HFF-Myc (cell line): ENCODE data around the gene NEK3.
"Not testable (repeated sequence)": the region's sequence is repeated elsewhere in the genome, so short reads cannot be mapped to it uniquely, and the experiment has no call there.

Experiments
- DNase-seq: peaks from one replicate; pipeline ENCODE4 v3.0.0-alpha.2; 2011; ENCODE audit warnings: low read depth; ENCODE audit errors: extremely low read depth
- H3K4me3 ChIP-seq: replicated peaks from 2 replicates; pipeline ENCODE4 v1.5.1; 2011; ENCODE audit warnings: low read depth, mild to moderate bottlenecking, control low read depth, low read length
- TF ChIP-seq, protein P1 (sequence below): IDR thresholded peaks from 2 replicates; pipeline ENCODE4 v1.5.1; 2012; ENCODE audit warnings: mild to moderate bottlenecking, low read depth, low read length, control low read depth; ENCODE audit errors: missing control alignments

The NEK3 gene

GRCh38 chr13:52165411-52165810 lies 6.0 kb upstream of the NEK3 start:
- DNase-seq: no peak
- TF ChIP-seq, protein P1, sequence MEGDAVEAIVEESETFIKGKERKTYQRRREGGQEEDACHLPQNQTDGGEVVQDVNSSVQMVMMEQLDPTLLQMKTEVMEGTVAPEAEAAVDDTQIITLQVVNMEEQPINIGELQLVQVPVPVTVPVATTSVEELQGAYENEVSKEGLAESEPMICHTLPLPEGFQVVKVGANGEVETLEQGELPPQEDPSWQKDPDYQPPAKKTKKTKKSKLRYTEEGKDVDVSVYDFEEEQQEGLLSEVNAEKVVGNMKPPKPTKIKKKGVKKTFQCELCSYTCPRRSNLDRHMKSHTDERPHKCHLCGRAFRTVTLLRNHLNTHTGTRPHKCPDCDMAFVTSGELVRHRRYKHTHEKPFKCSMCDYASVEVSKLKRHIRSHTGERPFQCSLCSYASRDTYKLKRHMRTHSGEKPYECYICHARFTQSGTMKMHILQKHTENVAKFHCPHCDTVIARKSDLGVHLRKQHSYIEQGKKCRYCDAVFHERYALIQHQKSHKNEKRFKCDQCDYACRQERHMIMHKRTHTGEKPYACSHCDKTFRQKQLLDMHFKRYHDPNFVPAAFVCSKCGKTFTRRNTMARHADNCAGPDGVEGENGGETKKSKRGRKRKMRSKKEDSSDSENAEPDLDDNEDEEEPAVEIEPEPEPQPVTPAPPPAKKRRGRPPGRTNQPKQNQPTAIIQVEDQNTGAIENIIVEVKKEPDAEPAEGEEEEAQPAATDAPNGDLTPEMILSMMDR: no peak
- no peak overlapping the region for H3K4me3 ChIP-seq

- TF ChIP-seq, protein P1: no peak
- H3K4me3 ChIP-seq: no peak overlapping the region
- no peak for DNase-seq
Observed at GRCh38 chr13:52164989-52165388, 5.6 kb upstream of the NEK3 start.

DNA sequence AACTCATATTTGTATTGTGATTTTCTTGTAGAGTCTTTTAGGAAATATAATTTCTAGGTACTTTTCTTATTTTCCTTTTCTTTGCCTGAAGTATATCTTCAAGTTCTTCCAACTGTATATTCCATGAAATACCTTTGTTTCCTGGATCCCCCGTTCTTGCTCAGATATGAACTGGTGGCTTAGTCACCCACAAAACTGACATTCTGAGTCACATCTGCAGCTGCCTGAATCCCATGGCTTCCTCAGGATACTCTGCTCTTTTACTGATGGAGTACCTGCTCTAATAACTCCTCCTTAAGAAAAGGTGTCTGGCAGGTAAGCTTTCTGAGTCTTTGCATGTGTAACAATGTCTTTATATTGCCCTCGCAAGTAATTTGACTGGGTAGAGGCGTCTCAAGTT lies 4.5 kb upstream of the NEK3 start:
- not testable (repeated sequence) for DNase-seq, H3K4me3 ChIP-seq

GRCh38 chr13:52162279-52163101 lies 3.1 kb upstream of the NEK3 start:
- no peak for DNase-seq
- TF ChIP-seq, protein P1: no peak
- H3K4me3 ChIP-seq: no peak overlapping the region

DNA sequence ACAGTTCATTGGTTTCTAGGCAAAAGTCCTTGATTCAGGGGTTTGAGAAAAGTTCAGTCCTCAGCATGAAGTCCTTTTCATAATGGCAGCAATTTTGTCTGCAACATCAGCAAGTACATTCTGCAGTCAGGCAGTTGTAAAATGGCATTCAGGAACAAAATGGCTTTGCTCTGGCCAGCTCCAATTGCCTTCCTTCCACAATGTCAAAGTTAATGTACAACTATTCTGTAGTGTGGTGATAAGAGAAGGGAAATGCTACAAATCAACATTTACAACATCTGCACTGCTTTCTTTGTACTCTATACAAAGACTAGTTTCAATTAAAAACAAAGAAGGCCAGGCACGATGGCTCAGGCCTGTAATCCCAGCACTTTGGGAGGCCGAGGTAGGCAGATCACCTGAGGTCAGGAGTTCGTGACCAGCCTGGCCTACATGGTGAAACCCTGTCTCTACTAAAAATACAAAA lies 1.8 kb upstream of the NEK3 start:
- DNase-seq: no peak
- TF ChIP-seq, protein P1: no peak
- H3K4me3 ChIP-seq: no peak overlapping the region

DNA sequence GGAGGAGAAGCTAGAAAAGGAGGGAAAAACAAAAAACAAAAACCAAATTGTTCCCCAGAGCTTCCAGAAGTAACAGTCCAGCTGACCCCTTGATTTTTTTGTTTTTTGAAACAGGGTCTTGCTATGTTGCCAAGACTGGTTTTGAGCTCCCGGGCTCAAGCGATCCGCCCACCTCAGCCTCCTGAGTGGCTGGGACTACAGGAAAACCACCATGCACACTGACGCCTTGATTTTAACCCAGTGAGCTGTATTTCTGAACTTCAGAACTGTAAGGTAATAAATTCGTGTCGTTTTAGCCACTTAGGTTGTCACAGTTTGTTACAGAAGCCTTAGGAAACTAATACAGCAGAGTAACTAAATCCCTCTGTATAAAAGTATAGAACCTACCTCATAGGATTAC lies 1.1 kb upstream of the NEK3 start:
- DNase-seq: no peak
- TF ChIP-seq, protein P1: no peak
- H3K4me3 ChIP-seq: no peak overlapping the region

DNA sequence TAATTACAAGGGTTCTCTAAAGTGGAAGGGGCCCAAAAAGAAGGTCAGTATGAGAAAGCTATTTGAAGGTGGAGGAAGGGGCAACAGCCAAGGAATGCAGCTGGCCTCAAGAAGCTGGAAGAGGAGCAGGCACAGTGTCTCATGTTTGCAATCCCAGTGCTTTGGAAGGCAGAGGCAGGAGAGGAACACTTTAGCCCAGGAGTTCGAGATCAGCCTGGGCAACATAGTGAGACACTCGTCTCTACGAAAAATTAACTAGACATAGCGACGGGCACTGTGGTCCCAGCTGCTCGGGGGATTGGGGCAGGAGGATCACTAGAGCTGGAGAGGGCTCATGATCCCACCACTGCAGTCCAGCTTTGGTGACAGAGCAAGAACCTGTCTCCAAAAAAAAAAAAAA lies 656 bp upstream of the NEK3 start:
- no peak for DNase-seq
- H3K4me3 ChIP-seq: no peak overlapping the region
- TF ChIP-seq, protein P1: no peak
